Lower leg skin (tissue), 4 donors: Measurements from ENCODE around the gene ATG9A. TPM values are rescaled to one million over a fixed set of nuclear protein-coding genes. Genes with fewer than 3 reads are reported as not detected.

ENCODE experiments used
- DNase-seq, 2 donors: peaks; one replicate each; pipeline ENCODE4 v3.0.0-alpha.2; 2019; ENCODE audit warnings: low spot score in 2 of 2
- H3K4me3 ChIP-seq: fragments of 200-600 bp; sonication (generic); 2 replicates; pipeline ENCODE4 v1.5.1; 2017; ENCODE audit warnings: mild to moderate bottlenecking, low read depth; ENCODE audit not compliant: poor library complexity, severe bottlenecking
- CTCF ChIP-seq, 3 donors: fragments of 450-650 bp; IDR thresholded peaks; one replicate each; pipeline ENCODE4 v1.5.1; 2016; ENCODE audit warnings: antibody characterized with exemption in 3 of 3, mild to moderate bottlenecking in 3 of 3, moderate library complexity in 2 of 3
- POLR2A ChIP-seq, 2 donors: fragments of 450-650 bp; IDR thresholded peaks; one replicate each; pipeline ENCODE4 v1.6.1; 2016 to 2017; ENCODE audit warnings: antibody characterized with exemption in 2 of 2, mild to moderate bottlenecking in 1 of 2, moderate library complexity in 1 of 2
- WGBS, 2 donors: methylation state at CpG; one replicate each; pipeline ENCODE4 v1.1.5; 2018; 5-methylcytosine and 5-hydroxymethylcytosine counted together
- intact Hi-C: fragments of 100-400 bp; cut with DNase I; formaldehyde crosslinking; loops from one replicate; pipeline ENCODE4 v1.15.0; 2023; ENCODE audit warnings: low total_unique reads
- total RNA-seq, 4 donors: library from RNA; depleted of rRNA; stranded (reverse); fragments of >200 nt; gene quantifications; one replicate each; pipeline ENCODE4 v1.1.0, GENCODE V29; 2016

ATG9A gene
- total RNA-seq, 4 donors from 2014 or later, result 57.6 to 92.8 (median 61.9) TPM

DNA sequence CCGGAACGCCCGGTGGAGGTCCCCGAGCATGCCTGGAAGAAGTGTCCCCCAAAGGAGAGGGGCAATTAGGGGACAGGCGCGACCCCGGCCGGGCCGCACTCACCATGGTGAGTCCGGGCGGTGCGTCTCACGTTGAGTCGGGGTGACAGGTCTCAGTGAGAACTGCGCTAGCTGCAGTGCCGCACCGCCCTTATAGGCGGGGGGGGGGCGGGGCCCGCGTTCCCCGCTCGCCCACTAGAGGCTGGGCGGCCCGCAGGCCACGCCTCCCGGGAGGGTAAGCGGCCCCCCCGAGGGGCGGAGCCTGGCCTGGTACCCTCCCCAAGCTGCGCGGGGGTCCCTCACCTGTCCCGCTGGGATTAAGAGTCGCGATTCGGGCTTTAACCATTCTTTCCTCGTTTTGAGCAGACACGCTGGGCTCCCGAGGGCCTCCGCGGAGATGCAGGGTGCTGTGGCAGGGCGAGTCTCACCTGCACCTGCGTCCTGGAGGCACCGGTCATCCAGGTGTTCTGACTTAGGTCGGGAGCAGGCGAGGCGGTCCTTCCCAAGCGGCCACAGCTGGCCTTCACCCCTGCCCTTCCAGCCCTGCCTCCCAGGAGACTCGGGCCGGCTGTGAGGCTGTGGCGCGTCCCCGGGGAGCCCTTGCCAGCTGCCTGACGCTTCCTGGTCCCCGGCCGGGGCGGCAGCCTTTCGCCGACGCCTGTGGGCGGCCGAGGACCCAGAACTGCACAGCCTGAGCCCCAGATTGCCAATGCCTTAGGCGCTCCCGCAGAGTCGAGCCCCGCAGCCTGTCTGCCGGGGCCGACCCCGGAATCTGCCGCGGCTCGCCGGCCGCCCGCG, 24.5 kb upstream of the ATG9A start, which contains the start of gene TUBA4A:
TUBA4A (minus strand) TSS at position 166 of the 837 bp plus-strand sequence; CDS start at position 106, 60 bp downstream.
- H3K4me3 ChIP-seq, result peak within 1 kb of the TSS; percentile 57
- TF ChIP-seq POLR2A (IDR thresholded peaks at IDR 0.05) (peak in 1 of 2 donors; percentile 80), CTCF (IDR thresholded peaks at IDR 0.05) (no peak)
- intact Hi-C loops, result no loop called here
- WGBS, 2 donors, result 1% methylated on average over 16 to 37 of the region's 76 CpGs
- peak; percentile 80 to 96 for DNase-seq

GRCh38 chr2:219252900-219253752, 23.7 kb upstream of the ATG9A start, which contains the start of gene TUBA4B:
TUBA4B (plus strand) TSS chr2:219253243; CDS start chr2:219253408, 165 bp downstream.
- DNase-seq, result peak in 1 of 2 donors; percentile 89
- intact Hi-C loops, result no loop called here
- TF ChIP-seq CTCF (IDR thresholded peaks at IDR 0.05), result no peak
- no peak for TF ChIP-seq POLR2A (IDR thresholded peaks at IDR 0.05)
- peak within 1 kb of the TSS; percentile 57 for H3K4me3 ChIP-seq
- 1 to 3% methylated on average over 33 to 44 of the region's 49 CpGs for WGBS, 2 donors

GRCh38 chr2:219252570-219252899, 23.1 kb upstream of the ATG9A start:
- intact Hi-C loops, result no loop called here
- peak overlapping the region; percentile 57 for H3K4me3 ChIP-seq
- no peak for DNase-seq

DNA sequence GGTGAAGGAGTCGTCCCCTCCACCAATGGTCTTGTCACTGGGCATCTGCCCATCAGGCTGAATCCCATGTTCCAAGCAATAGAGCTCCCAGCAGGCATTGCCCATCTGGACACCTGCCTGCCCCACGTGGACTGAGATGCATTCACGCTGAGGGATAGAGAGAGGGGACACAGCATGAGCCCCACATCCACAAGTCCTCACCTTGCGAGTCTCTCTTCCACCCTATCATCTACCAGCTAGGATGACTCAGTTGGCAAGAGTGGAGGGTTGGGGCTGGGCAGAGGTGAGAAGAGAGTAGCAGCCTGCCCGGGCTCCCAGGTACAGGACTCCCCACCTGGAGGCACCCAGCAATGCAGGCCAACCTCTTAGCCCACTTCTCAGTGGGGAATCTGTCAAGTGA, 22.6 kb upstream of the ATG9A start:
- 35 to 43% methylated on average over 5 of the region's 5 CpGs for WGBS, 2 donors
- TF ChIP-seq CTCF (IDR thresholded peaks at IDR 0.05) (no peak), POLR2A (IDR thresholded peaks at IDR 0.05) (no peak)
- intact Hi-C loops, result no loop called here
- H3K4me3 ChIP-seq, result no peak overlapping the region
- DNase-seq, result no peak

More at GRCh38 chr2:219252570-219252899, 23.1 kb upstream of the ATG9A start:
- 6 to 11% methylated on average over 7 to 9 of the region's 9 CpGs for WGBS, 2 donors
- no peak for TF ChIP-seq POLR2A (IDR thresholded peaks at IDR 0.05)
- TF ChIP-seq CTCF (IDR thresholded peaks at IDR 0.05), result no peak

DNA sequence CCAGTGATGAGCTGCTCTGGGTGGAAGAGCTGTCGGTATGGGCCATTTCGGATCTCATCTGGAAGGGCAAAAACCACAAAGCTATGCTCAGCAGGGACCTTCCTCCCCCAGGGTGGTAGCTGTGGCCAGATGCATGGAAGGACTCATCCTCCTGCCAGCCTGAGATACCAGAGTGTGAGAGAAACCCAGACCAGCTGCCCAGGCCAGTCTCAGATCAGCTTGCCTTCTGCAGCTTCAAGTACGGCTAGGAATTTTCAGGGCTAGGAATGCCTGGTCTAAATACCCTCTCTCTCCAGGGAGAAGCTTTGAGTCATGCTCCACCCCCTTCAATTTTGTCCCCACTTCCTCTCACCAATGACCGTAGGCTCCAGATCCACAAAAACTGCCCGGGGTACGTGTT, 22.2 kb upstream of the ATG9A start:
- 63 to 71% methylated on average over 6 of the region's 6 CpGs for WGBS, 2 donors
- DNase-seq, result no peak
- no peak overlapping the region for H3K4me3 ChIP-seq
- intact Hi-C loops, result no loop called here
- TF ChIP-seq CTCF (IDR thresholded peaks at IDR 0.05) (no peak), POLR2A (IDR thresholded peaks at IDR 0.05) (no peak)
